LNCAP (cell line): ENCODE measurements around the gene IRF4.

Experiments
- TF ChIP-seq, protein P1 (sequence below): fragments of 450-650 bp; IDR thresholded peaks from 2 replicates; pipeline ENCODE4 v1.5.1; 2017; ENCODE audit warnings: mild to moderate bottlenecking

IRF4 gene

DNA sequence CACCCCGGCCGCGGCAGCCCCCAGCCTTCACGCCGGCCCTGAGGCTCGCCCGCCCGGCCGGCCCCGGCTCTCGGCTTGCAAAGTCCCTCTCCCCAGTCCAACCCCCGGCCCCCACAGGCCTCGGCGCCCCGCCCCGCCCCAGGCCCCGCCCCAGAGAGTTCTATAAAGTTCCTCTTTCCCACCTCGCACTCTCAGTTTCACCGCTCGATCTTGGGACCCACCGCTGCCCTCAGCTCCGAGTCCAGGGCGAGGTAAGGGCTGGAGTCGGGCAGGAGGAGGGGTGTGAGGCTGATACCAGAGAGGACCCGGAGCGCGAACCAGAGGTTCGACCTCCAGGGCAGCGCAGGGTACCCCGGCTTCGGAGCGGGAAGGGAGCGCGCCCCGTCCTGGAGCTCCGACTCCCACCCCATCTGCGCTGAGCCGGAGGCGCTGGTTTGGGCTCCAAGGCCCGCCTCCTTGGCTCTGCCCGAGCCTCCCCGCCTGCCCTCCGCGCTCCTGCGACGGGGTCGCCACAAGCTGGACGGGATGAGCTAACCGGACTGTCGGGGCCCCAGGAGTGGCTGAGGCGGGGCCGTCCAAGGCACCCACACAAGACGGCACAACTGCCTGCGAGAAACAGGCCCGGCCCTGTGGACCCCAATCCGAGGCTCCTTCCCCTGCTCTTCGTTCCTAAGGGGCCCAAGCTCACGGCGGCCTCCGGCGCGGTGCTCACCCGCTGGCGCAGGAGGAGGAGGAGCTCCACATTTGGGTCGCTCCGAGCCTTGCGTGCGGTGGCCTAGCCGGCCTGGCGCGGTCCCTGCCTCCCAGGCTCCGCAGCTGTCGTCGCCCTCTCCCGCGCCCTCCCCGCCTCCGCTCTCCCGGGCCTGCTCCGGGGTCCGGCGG is at the start of gene IRF4:
Gene IRF4 (plus strand): TSS at position 194 of the 882 bp plus-strand sequence. CDS start 1,401 bp downstream, outside the sequence.
- TF ChIP-seq, protein P1, sequence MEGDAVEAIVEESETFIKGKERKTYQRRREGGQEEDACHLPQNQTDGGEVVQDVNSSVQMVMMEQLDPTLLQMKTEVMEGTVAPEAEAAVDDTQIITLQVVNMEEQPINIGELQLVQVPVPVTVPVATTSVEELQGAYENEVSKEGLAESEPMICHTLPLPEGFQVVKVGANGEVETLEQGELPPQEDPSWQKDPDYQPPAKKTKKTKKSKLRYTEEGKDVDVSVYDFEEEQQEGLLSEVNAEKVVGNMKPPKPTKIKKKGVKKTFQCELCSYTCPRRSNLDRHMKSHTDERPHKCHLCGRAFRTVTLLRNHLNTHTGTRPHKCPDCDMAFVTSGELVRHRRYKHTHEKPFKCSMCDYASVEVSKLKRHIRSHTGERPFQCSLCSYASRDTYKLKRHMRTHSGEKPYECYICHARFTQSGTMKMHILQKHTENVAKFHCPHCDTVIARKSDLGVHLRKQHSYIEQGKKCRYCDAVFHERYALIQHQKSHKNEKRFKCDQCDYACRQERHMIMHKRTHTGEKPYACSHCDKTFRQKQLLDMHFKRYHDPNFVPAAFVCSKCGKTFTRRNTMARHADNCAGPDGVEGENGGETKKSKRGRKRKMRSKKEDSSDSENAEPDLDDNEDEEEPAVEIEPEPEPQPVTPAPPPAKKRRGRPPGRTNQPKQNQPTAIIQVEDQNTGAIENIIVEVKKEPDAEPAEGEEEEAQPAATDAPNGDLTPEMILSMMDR = no peak

DNA sequence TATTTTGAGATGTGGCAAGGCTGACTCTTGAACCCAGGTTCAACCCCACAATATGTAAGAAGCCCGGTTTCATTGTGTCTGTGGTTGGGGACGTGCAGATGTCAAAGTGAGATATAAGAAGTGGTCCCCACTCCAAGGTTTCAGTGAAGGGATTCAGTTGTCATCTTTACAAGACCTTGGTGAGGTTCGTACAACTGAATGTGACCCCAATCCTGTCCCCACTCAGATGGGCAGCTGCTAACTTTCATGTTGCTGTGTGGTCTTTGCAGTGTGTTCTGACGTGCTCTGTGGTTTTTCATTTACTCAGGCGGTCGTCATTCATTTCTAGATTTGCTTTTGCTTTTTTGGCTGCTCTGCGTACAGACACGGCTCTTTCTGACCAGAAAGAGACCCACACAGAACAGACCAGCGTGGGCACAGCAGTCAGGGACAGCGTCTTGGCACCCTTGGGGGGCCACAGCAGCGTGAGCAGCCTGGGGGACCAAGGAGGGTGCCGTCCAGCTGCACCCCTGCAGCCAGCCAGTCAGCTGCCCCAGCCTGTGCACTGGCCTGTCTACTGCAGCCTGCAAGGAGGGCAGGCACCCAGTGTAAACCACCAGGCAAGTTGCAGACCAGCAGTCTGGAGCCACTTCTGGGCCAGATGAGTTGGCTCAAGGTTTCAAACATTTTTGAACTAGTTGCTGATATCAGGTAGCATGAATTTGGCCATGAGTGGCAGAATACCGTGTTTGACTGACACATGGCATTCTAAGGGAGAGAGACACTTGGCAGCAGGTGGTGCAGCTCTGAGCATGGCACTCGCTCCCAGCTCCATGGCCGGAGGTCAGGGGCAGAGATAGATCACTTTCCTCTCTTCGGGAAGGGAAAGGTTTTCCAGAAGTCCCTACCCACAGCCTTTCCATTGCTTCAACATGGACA is 49.4 kb upstream of the IRF4 start:
- TF ChIP-seq, protein P1 = no peak

DNA sequence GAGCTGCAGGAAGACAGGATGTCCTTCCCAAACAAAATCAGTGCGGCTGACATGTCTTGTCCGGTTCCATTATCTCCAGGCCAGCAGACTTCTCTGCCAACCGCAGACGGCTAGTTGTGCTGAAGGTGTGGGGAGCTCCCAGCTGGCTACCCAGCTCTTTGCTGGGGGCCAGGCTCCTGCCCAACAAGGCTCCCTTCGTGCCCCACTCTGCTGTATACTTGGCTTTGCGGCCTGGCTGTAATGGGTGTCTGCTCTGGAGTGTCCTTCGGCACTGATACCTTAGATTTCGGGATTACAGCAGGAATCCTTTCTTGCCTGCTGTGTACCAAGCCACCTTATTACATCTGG is 48.7 kb upstream of the IRF4 start:
- TF ChIP-seq, protein P1 = no peak

DNA sequence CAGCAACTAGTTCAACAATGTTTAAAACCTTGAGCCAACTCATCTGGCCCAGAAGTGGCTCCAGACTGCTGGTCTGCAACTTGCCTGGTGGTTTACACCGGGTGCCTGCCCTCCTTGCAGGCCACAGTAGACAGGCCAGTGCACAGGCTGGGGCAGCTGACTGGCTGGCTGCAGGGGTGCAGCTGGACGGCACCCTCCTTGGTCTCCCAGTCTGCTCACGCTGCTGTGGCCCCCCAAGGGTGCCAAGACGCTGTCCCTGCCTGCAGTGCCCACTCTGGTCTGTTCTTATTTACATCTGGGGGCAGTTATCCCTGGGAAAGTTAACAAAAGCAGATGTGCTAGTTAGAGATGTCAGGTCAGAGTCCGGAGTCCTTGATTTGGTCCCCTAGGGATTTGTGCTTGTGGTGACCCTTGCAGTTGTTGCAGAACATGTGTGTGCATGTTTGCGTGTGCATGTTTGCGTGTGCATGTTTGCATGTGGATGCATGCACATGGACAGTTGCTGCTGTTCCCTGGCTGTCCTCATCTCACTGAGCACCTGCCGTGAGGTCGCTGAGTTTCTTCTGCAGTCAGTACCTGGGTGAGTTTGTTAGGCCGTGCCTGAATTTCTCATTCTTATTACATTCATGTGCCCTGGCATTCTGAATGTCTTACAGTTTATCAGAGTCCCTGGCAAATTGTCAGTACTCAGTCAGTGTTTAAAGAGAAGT is 48.2 kb upstream of the IRF4 start:
- TF ChIP-seq, protein P1 = no peak

DNA sequence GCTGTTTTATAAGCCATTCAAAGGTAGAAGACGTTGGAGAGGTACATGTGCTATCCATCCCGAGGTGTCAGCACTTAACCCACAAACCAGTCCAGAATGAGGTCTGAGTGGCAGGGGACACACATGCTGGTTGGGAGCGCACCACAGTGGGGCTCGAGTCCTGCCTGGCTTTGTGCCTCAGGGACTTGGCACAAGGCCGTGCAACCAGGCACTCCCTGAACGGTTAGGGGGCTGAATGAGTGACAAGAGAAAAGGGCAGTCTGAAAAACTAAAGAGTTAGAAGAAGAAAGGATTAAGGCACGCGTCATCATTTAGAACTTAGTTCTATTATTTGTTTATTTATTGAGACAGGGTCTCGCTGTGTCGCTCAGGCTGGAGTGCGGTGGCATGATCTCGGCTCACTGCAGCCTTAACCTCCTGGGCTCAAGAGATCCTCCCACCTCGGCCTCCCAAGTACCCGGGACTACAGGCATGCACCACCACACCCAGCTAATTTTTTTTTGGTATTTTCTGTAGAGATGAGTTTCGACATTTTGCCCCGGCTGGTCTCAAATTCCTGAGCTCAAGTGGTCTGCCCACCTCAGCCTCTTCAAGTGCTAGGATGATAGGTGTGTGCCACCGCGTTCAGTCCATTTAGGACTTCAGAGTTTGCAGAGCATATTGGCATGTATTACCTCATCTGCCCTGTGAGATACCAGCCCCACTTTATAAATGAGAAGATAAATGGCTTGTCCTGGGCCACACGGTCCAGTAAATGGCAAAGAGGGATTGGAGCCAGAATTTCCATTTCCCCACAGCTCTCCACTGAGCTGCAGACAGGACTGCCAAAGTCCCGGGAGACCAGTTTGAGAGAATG is 47.4 kb upstream of the IRF4 start:
- TF ChIP-seq, protein P1 = no peak

DNA sequence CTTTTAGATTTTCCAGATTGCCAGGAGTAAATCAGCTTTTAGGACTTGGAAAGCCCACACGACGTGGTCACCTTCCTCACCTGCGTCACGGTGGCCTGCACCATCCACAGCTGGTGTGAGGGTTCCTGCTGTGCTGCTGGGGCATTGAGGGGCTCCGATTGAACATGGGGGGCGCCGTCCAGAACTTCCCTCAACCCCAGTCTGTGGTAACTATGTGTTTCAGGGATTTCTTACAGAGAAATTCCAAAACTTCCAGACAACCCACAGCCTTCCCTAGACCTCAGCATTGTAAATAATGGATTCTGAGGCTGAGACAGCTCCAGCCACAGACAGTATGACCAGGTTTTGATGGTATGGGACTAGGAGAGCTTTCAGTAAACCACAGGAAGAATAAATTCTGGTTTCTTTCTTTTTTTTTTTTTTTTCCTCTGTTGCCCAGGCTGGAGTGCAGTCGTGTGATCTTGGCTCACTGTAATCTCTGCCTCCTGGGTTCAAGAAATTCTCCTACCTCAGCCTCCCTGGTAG is 46.7 kb upstream of the IRF4 start:
- TF ChIP-seq, protein P1 = no peak
